A673 (cell line): Measurements from ENCODE around the gene OR52K1. TPM values are rescaled to one million over a fixed set of nuclear protein-coding genes. Genes with fewer than 3 reads are reported as not detected.

ENCODE experiments used
- BruUV-seq: library from RNA; stranded (reverse); fragments of 400-500 nt; replicated peaks from 2 replicates; lab custom pipeline; 2021; lab: Mats Ljungman, UMichigan
- CTCF ChIA-PET: fragments of 300-600 bp; sonication (Branson Sonifier 250); formaldehyde crosslinking; loops from one replicate; lab custom pipeline; 2022; ENCODE audit warnings: antibody characterized with exemption; lab: Charles Lee
- POLR2A ChIA-PET: fragments of 300-600 bp; sonication (Branson Sonifier 250); formaldehyde crosslinking; loops from one replicate; lab custom pipeline; 2022; ENCODE audit warnings: antibody characterized with exemption; ENCODE audit not compliant: low non-redundant PET; lab: Charles Lee
- DNase-seq: peaks from one replicate; pipeline ENCODE4 v3.0.0-alpha.2; 2015; ENCODE audit warnings: low spot score
- H3K27ac ChIP-seq: fragments of 200-600 bp; sonication (generic); 2 replicates; pipeline ENCODE4 v1.5.1; 2016; ENCODE audit warnings: mixed run types, low read depth, mild to moderate bottlenecking, mixed read lengths, antibody characterized with exemption, low read length; ENCODE audit not compliant: poor library complexity, severe bottlenecking
- H3K27me3 ChIP-seq: fragments of 200-600 bp; sonication (generic); replicated peaks from 2 replicates; pipeline ENCODE4 v1.6.1; 2017; ENCODE audit warnings: mixed run types, low read depth, mild to moderate bottlenecking, mixed read lengths, antibody characterized with exemption, low read length; ENCODE audit not compliant: insufficient read depth, poor library complexity
- H3K36me3 ChIP-seq: fragments of 200-600 bp; sonication (generic); 2 replicates; pipeline ENCODE4 v1.6.1; 2016; ENCODE audit warnings: mixed run types, mild to moderate bottlenecking, mixed read lengths, antibody characterized with exemption, low read length; ENCODE audit not compliant: insufficient read depth, poor library complexity, severe bottlenecking
- H3K4me1 ChIP-seq: fragments of 200-600 bp; sonication (generic); 2 replicates; pipeline ENCODE4 v1.6.1; 2017; ENCODE audit warnings: mixed run types, mild to moderate bottlenecking, mixed read lengths, antibody characterized with exemption, low read length; ENCODE audit not compliant: insufficient read depth, poor library complexity, severe bottlenecking
- H3K4me3 ChIP-seq: fragments of 200-600 bp; sonication (generic); 2 replicates; pipeline ENCODE4 v1.5.1; 2016; ENCODE audit warnings: low read depth, mixed run types, mild to moderate bottlenecking, mixed read lengths, low read length; ENCODE audit not compliant: poor library complexity, severe bottlenecking
- H3K9me3 ChIP-seq: fragments of 200-600 bp; sonication (generic); 2 replicates; pipeline ENCODE4 v1.6.1; 2016; ENCODE audit warnings: mixed run types, low read depth, mild to moderate bottlenecking, mixed read lengths, antibody characterized with exemption, low read length; ENCODE audit not compliant: poor library complexity, severe bottlenecking
- CTCF ChIP-seq: fragments of 300-800, 200-600 bp; sonication (generic); conservative IDR thresholded peaks from 2 replicates; pipeline ENCODE4 v1.5.1; 2017; ENCODE audit warnings: low read depth, mild to moderate bottlenecking, antibody characterized with exemption, low read length, moderate library complexity, mixed read lengths
- EZH2 ChIP-seq: fragments of 200-600 bp; sonication (generic); IDR thresholded peaks from 2 replicates; pipeline ENCODE4 v1.6.1; 2017; ENCODE audit warnings: borderline replicate concordance, low read depth, mild to moderate bottlenecking, mixed read lengths, antibody characterized with exemption, low read length; ENCODE audit not compliant: poor library complexity, severe bottlenecking
- intact Hi-C: fragments of 100-400 bp; cut with micrococcal nuclease; formaldehyde crosslinking; loops from one replicate; pipeline ENCODE4 v1.10.0; 2022; ENCODE audit not compliant: unreplicated experiment
- total RNA-seq: library from RNA; stranded (reverse); gene quantifications from 2 replicates; pipeline ENCODE4 v1.2.3, GENCODE V29; 2021

The OR52K1 gene
- total RNA-seq, 1 experiment from 2014 or later: not detected

GRCh38 chr11:4493480-4493818 lies 11.0 kb downstream of the OR52K1 start:
- no peak for DNase-seq
- TF ChIP-seq EZH2 (no peak), CTCF (no peak)
- Histone ChIP-seq H3K36me3 (no peaks in the 10 kb centered on the region), H3K27ac (no peak overlapping the region), H3K27me3 (peaks cover 29% of the 10 kb centered on the region), H3K4me1 (no peaks in the 10 kb centered on the region), H3K4me3 (no peak overlapping the region), H3K9me3 (no peaks in the 10 kb centered on the region)
- BruUV-seq: no TSS peak
- intact Hi-C loops: loop anchor here (1.0 kb wide), 1 partner anchor 306 kb away; no protein-coding TSS in a partner anchor
- POLR2A ChIA-PET: no interaction called here
- CTCF ChIA-PET: interaction anchor here (0.9 to 1.4 kb wide), 3 partner anchors 306 to 312 kb away, joined by 3 to 7 read pairs (median 4); no protein-coding TSS in a partner anchor

- peaks cover 29% of the 10 kb centered on the region for H3K27me3 ChIP-seq
- no peaks in the 10 kb centered on the region for H3K9me3 ChIP-seq
- H3K4me1 ChIP-seq: no peaks in the 10 kb centered on the region
- TF ChIP-seq CTCF: no peak
- TF ChIP-seq EZH2: no peak
- no TSS peak for BruUV-seq
- ChIA-PET CTCF (no interaction called here), POLR2A (no interaction called here)
- H3K36me3 ChIP-seq: no peaks in the 10 kb centered on the region
- intact Hi-C loops: no loop called here
- no peak for DNase-seq
- H3K27ac ChIP-seq: no peak overlapping the region
- H3K4me3 ChIP-seq: no peak overlapping the region
Measured at GRCh38 chr11:4495487-4495886, 13.0 kb downstream of the OR52K1 start.

- BruUV-seq: no TSS peak
- no peaks in the 10 kb centered on the region for H3K9me3 ChIP-seq
- no peaks in the 10 kb centered on the region for H3K36me3 ChIP-seq
- H3K27me3 ChIP-seq: peaks cover 29% of the 10 kb centered on the region
- intact Hi-C loops: no loop called here
- ChIA-PET POLR2A (no interaction called here), CTCF (no interaction called here)
- TF ChIP-seq EZH2 (no peak), CTCF (no peak)
- no peaks in the 10 kb centered on the region for H3K4me1 ChIP-seq
- H3K4me3 ChIP-seq: no peak overlapping the region
- DNase-seq: no peak
- no peak overlapping the region for H3K27ac ChIP-seq
Measured at GRCh38 chr11:4495986-4496385, 13.5 kb downstream of the OR52K1 start.
